GM23338 (cell line): ENCODE results near the gene PLEKHJ1. TPM values are rescaled to one million over a fixed set of nuclear protein-coding genes. Genes with fewer than 3 reads are reported as not detected.

Source experiments
- ATAC-seq: fragments of 200-7000 bp; cut with Tn5 transposase; 3 replicates; pipeline ENCODE4 v1.9.1; 2020
- DNase-seq: peaks from one replicate; pipeline ENCODE4 v3.0.0-alpha.2; 2015; ENCODE audit warnings: low spot score
- H2AFZ ChIP-seq: fragments of 200-600 bp; sonication (generic); 2 replicates; pipeline ENCODE4 v1.8.0; 2016; ENCODE audit warnings: antibody characterized with exemption, mild to moderate bottlenecking, moderate library complexity
- H3F3A ChIP-seq: fragments of 200-600 bp; sonication (generic); replicated peaks from 2 replicates; pipeline ENCODE4 v1.8.0; 2017; ENCODE audit warnings: antibody characterized with exemption, mixed run types, low read depth
- H3K27ac ChIP-seq: fragments of 200-600 bp; sonication (generic); 2 replicates; pipeline ENCODE4 v1.6.1; 2016; ENCODE audit warnings: low read depth
- H3K27me3 ChIP-seq: fragments of 200-600 bp; sonication (generic); 2 replicates; pipeline ENCODE4 v1.8.0; 2016; ENCODE audit warnings: mild to moderate bottlenecking, mixed run types, moderate library complexity; ENCODE audit not compliant: insufficient read depth
- H3K36me3 ChIP-seq: fragments of 200-600 bp; sonication (generic); 2 replicates; pipeline ENCODE4 v1.8.0; 2016; ENCODE audit warnings: mild to moderate bottlenecking; ENCODE audit not compliant: insufficient read depth
- H3K4me1 ChIP-seq: fragments of 200-600 bp; sonication (generic); 2 replicates; pipeline ENCODE4 v1.8.0; 2016; ENCODE audit warnings: mild to moderate bottlenecking, moderate library complexity; ENCODE audit not compliant: insufficient read depth
- H3K4me2 ChIP-seq: fragments of 200-600 bp; sonication (generic); 2 replicates; pipeline ENCODE4 v1.7.1; 2017; ENCODE audit warnings: mixed run types
- H3K4me3 ChIP-seq: fragments of 200-600 bp; sonication (generic); 2 replicates; pipeline ENCODE4 v1.6.1; 2016; ENCODE audit warnings: mixed run types
- H3K79me2 ChIP-seq: fragments of 200-600 bp; sonication (generic); replicated peaks from 2 replicates; pipeline ENCODE4 v1.8.0; 2017; ENCODE audit warnings: mild to moderate bottlenecking; ENCODE audit not compliant: insufficient read depth
- H3K9me2 ChIP-seq: fragments of 200-600 bp; sonication (generic); 2 replicates; pipeline ENCODE4 v1.8.0; 2017; ENCODE audit not compliant: insufficient read depth
- H4K20me1 ChIP-seq: fragments of 200-600 bp; sonication (generic); replicated peaks from 2 replicates; pipeline ENCODE4 v1.8.0; 2017; ENCODE audit warnings: mild to moderate bottlenecking; ENCODE audit not compliant: insufficient read depth
- H3K27ac Mint-ChIP-seq: 2 replicates; pipeline ENCODE4 v1.8.0; 2020; ENCODE audit warnings: inconsistent platforms, mild to moderate bottlenecking, moderate library complexity, mixed read lengths
- H3K27me3 Mint-ChIP-seq: 3 replicates; pipeline ENCODE4 v1.8.0; 2022; ENCODE audit warnings: low read depth, mild to moderate bottlenecking, moderate library complexity, mixed read lengths, inconsistent platforms; ENCODE audit not compliant: insufficient read depth, poor library complexity
- H3K36me3 Mint-ChIP-seq: 3 replicates; pipeline ENCODE4 v1.8.0; 2021; ENCODE audit warnings: low read depth, mild to moderate bottlenecking, inconsistent platforms, moderate library complexity, mixed read lengths
- H3K4me1 Mint-ChIP-seq: 3 replicates; pipeline ENCODE4 v1.8.0; 2020; ENCODE audit warnings: mild to moderate bottlenecking, inconsistent platforms, mixed read lengths
- H3K4me3 Mint-ChIP-seq: 3 replicates; pipeline ENCODE4 v1.8.0; 2021; ENCODE audit warnings: moderate library complexity, mild to moderate bottlenecking, inconsistent platforms, mixed read lengths
- H3K9me3 Mint-ChIP-seq: 3 replicates; pipeline ENCODE4 v1.8.0; 2020; ENCODE audit warnings: moderate library complexity, mild to moderate bottlenecking, inconsistent platforms, mixed read lengths
- CREB1 ChIP-seq: fragments of 250-450 bp; sonication (Bioruptor Pico); IDR thresholded peaks from 2 replicates; pipeline ENCODE4 v1.5.0; 2020; ENCODE audit warnings: low read depth, mild to moderate bottlenecking, moderate library complexity
- ETS1 ChIP-seq: IDR thresholded peaks from 2 replicates; pipeline ENCODE4 v1.6.1; 2016; ENCODE audit warnings: antibody characterized with exemption
- JUNB ChIP-seq: IDR thresholded peaks from one replicate; pipeline ENCODE4 v1.6.1; 2016; ENCODE audit warnings: antibody characterized with exemption; ENCODE audit not compliant: unreplicated experiment
- NANOG ChIP-seq: IDR thresholded peaks from 2 replicates; pipeline ENCODE4 v1.6.1; 2016; ENCODE audit warnings: antibody characterized with exemption, borderline replicate concordance
- POLR2AphosphoS5 ChIP-seq: IDR thresholded peaks from 2 replicates; pipeline ENCODE4 v1.6.1; 2016; ENCODE audit warnings: antibody characterized with exemption, low read depth
- ZNF114 ChIP-seq: fragments of 250-450 bp; sonication (Bioruptor Pico); IDR thresholded peaks from 2 replicates; pipeline ENCODE4 v1.5.0; 2020; ENCODE audit warnings: mild to moderate bottlenecking, moderate library complexity
- ZNF331 ChIP-seq: fragments of 250-450 bp; sonication (Bioruptor Pico); IDR thresholded peaks from 2 replicates; pipeline ENCODE4 v1.5.0; 2020; ENCODE audit warnings: low read depth, mild to moderate bottlenecking, moderate library complexity
- polyA plus RNA-seq: library from polyadenylated mRNA; unstranded; fragments of >200 nt; fragmentation: Nextera tagmentation; extraction: Ambion mirVana; gene quantifications from 2 replicates; pipeline ENCODE4 v1.2.1, GENCODE V29; 2016
- total RNA-seq: library from RNA; depleted of rRNA; stranded (reverse); fragments of >200 nt; shearing (Covaris generic); gene quantifications from 2 replicates; pipeline ENCODE4 v1.2.3, GENCODE V29; 2014

Gene PLEKHJ1
- total and polyA plus RNA-seq, 2 experiments from 2014 or later: 146 to 210 TPM

GRCh38 chr19:2230033-2230531, 6.0 kb downstream of the PLEKHJ1 start:
- Mint-ChIP-seq H3K4me1 (peaks cover 5% of the 10 kb centered on the region), H3K27me3 (peaks cover 12% of the 10 kb centered on the region), H3K9me3 (0 out of 3 replicates have a peak, but pooled peaks cover under 1% of the 10 kb centered on the region), H3K27ac (no peak overlapping the region), H3K4me3 (no peak overlapping the region), H3K36me3 (peaks cover 33% of the 10 kb centered on the region)
- Histone ChIP-seq H3K36me3 (no peaks in the 10 kb centered on the region), H3K4me1 (0 out of 2 replicates have a peak, but pooled peaks cover under 1% of the 10 kb centered on the region), H3K9me2 (no peaks in the 10 kb centered on the region), H3K27me3 (no peaks in the 10 kb centered on the region), H3K4me3 (no peak overlapping the region), H3K79me2 (peaks cover 13% of the 10 kb centered on the region), H4K20me1 (peaks cover 3% of the 10 kb centered on the region), H3K27ac (no peak overlapping the region; the same call in 1 of the 2 replicates), H2AFZ (no peak overlapping the region), H3F3A (0 out of 2 replicates have a peak, but pooled peaks cover 10% of the 10 kb centered on the region), H3K4me2 (no peak overlapping the region)
- ATAC-seq (no peak), DNase-seq (no peak)
- TF ChIP-seq ZNF114 (CRISPR knock-in tag) (no peak), ZNF331 (CRISPR knock-in tag) (no peak), POLR2AphosphoS5 (0 out of 2 replicates have a peak, but pooled peaks have one; percentile 24), CREB1 (no peak), JUNB (no peak)

DNA sequence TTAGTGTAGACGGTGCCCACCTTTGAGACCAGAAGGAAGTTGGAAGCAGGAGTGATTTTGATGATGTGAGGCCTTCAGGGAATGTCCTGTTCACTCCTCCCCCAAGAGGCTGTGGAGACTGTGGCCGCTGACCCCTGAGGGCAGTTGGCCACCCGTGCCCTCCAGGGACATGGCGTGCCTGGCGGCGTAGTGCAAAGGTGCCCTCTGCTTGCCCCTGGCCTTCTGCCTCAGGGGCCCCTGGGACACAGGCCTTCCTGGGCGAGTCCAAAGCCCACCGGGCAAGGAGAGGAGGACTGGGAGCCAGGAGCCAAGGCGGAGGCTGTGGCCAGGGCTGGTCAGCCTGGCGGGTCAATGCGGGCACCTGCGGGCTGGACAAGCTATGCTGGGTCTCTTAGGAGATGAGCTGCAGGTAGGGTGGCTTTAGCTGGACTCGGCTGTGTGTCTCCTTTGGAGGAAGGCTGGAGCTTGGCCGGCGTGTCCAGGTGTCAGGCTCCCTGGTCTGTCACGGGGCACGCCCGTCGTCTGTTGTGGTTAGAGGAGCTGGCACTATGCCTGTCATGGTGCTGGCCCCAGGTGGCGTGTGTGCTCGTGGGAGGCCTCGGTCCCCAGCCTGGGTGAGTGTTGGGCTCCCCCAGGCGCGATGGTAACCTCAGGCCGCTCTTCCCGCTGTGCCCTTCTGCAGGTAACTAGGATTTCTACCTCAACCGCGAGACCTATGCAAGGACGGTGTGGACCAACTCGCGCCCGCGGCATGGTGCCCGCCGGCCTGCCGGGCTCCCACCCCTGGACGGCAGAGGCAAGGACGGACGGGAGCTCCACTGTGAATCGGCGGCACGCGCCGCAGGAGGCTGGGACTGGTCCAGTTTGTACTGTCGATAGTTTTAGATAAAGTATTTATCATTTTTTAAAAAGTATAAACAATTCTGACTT, 6.8 kb downstream of the PLEKHJ1 start:
- no peak overlapping the region for H3K4me3 ChIP-seq
- peaks cover 11% of the 10 kb centered on the region for H3K27me3 Mint-ChIP-seq

More for the DNA sequence above, 6.8 kb downstream of the PLEKHJ1 start:
- H3K9me2 ChIP-seq: no peaks in the 10 kb centered on the region
- H3K36me3 ChIP-seq: no peaks in the 10 kb centered on the region
- H3K4me1 ChIP-seq: no peaks in the 10 kb centered on the region
- no peak overlapping the region for H2AFZ ChIP-seq
- Mint-ChIP-seq H3K4me1 (peaks cover 3% of the 10 kb centered on the region; the same call in 2 of the 3 replicates), H3K4me3 (no peak overlapping the region), H3K27ac (no peak overlapping the region), H3K9me3 (no peaks in the 10 kb centered on the region), H3K36me3 (peaks cover 36% of the 10 kb centered on the region)
- no peak overlapping the region for H3K27ac ChIP-seq
- ATAC-seq: no peak
- H4K20me1 ChIP-seq: peaks cover 3% of the 10 kb centered on the region
- peaks cover 6% of the 10 kb centered on the region for H3K79me2 ChIP-seq
- DNase-seq: no peak
- H3F3A ChIP-seq: 0 out of 2 replicates have a peak, but pooled peaks cover 10% of the 10 kb centered on the region
- no peaks in the 10 kb centered on the region for H3K27me3 ChIP-seq
- TF ChIP-seq ETS1 (no peak), CREB1 (no peak), NANOG (no peak)
- H3K4me2 ChIP-seq: no peak overlapping the region
